Purkinje cell (primary cell): ENCODE results near the gene GAGE1. TPM values are rescaled to one million over a fixed set of nuclear protein-coding genes. Genes with fewer than 3 reads are reported as not detected.

ENCODE experiments used
- polyA plus RNA-seq: library from polyadenylated mRNA; unstranded; fragments of >200 nt; fragmentation: Nextera tagmentation; gene quantifications from 2 replicates; pipeline ENCODE4 v1.2.1, GENCODE V29; 2014

Gene GAGE1
- not detected in 2 replicates for polyA plus RNA-seq

GRCh38 chrX:49598720-49599119 lies at the start of gene GAGE1:
GAGE1 (plus strand) TSS chrX:49599020; CDS start chrX:49600175, 1,155 bp downstream.

GRCh38 chrX:49550989-49551388 lies 47.8 kb upstream of the GAGE1 start, which contains the start of gene GAGE12E:
GAGE12E (plus strand) TSS chrX:49551289; CDS start chrX:49552444, 1,155 bp downstream.

GRCh38 chrX:49560542-49560941 lies 38.3 kb upstream of the GAGE1 start, which contains the start of gene GAGE12F:
GAGE12F (plus strand) TSS chrX:49560842; CDS start chrX:49561997, 1,155 bp downstream.

DNA sequence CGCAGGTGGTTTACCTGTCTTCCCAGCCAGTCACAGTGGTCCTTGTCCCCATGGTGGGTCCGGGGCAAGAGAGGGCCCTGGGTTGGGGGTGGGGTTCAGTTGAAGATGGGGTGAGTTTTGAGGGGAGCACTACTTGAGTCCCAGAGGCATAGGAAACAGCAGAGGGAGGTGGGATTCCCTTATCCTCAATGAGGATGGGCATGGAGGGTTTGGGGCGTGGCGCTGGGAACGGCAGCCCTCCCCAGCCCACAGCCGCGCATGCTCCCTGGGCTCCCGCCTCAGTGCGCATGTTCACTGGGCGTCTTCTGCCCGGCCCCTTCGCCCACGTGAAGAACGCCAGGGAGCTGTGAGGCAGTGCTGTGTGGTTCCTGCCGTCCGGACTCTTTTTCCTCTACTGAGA lies 28.7 kb upstream of the GAGE1 start, which contains the start of gene GAGE12G:
Gene GAGE12G, plus strand, starts transcription at position 301 of the 400 bp plus-strand sequence. CDS start 1,155 bp downstream, outside the sequence.

GRCh38 chrX:49579649-49580048 lies 19.2 kb upstream of the GAGE1 start, which contains the start of gene GAGE12H:
GAGE12H (plus strand) TSS chrX:49579949; CDS start chrX:49581104, 1,155 bp downstream.

DNA sequence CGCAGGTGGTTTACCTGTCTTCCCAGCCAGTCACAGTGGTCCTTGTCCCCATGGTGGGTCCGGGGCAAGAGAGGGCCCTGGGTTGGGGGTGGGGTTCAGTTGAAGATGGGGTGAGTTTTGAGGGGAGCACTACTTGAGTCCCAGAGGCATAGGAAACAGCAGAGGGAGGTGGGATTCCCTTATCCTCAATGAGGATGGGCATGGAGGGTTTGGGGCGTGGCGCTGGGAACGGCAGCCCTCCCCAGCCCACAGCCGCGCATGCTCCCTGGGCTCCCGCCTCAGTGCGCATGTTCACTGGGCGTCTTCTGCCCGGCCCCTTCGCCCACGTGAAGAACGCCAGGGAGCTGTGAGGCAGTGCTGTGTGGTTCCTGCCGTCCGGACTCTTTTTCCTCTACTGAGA lies 9.6 kb upstream of the GAGE1 start, which contains the start of gene GAGE2A:
Gene GAGE2A, plus strand, starts transcription at position 301 of the 400 bp plus-strand sequence. CDS start 1,155 bp downstream, outside the sequence.

Other genes starting within 250 kb of the GAGE1 start
- gene GAGE12C, start 66.8 kb upstream of the GAGE1 start, polyA plus RNA-seq = not detected in 2 replicates
- gene GAGE12D, start 57.3 kb upstream of the GAGE1 start, polyA plus RNA-seq = not detected in 2 replicates
- gene GAGE12E, start 47.7 kb upstream of the GAGE1 start, polyA plus RNA-seq = not detected in 2 replicates
- gene GAGE12F, start 38.2 kb upstream of the GAGE1 start, polyA plus RNA-seq = not detected in 2 replicates
- gene GAGE12G, start 28.6 kb upstream of the GAGE1 start, polyA plus RNA-seq = not detected in 2 replicates
- not detected in 2 replicates for gene GAGE12H, start 19.1 kb upstream of the GAGE1 start, polyA plus RNA-seq
- gene GAGE2A, start 9.5 kb upstream of the GAGE1 start, polyA plus RNA-seq = not detected in 2 replicates
- not detected in 2 replicates for gene PAGE1, start 97.0 kb downstream of the GAGE1 start, polyA plus RNA-seq
- gene PAGE4, start 230.3 kb downstream of the GAGE1 start, polyA plus RNA-seq = not detected in 2 replicates